Panc1 (cell line): ENCODE measurements around the gene ZNF521. TPM values are rescaled to one million over a fixed set of nuclear protein-coding genes. Genes with fewer than 3 reads are reported as not detected.

Experiments used
- ATAC-seq: fragments of 200-7000 bp; cut with Tn5 transposase; 2 replicates; pipeline ENCODE4 v1.9.1; 2020; ENCODE audit warnings: mild to moderate bottlenecking, moderate library complexity
- BruUV-seq: library from RNA; stranded (reverse); fragments of 400-500 nt; replicated peaks from 2 replicates; lab custom pipeline; 2021; lab: Mats Ljungman, UMichigan
- CTCF ChIA-PET: fragments of 300-600 bp; sonication (Branson Sonifier 250); formaldehyde crosslinking; loops from one replicate; lab custom pipeline; 2022; ENCODE audit warnings: antibody characterized with exemption; lab: Charles Lee
- POLR2A ChIA-PET: fragments of 300-600 bp; sonication (Branson Sonifier 250); formaldehyde crosslinking; loops from one replicate; lab custom pipeline; 2022; ENCODE audit warnings: antibody characterized with exemption; lab: Charles Lee
- DNase-seq: peaks from one replicate; pipeline ENCODE4 v3.0.0-alpha.2; 2010; ENCODE audit warnings: low read depth, low spot score
- H3K27ac ChIP-seq: 2 replicates; pipeline ENCODE4 v1.5.1; 2011; ENCODE audit warnings: mild to moderate bottlenecking, low read length, inconsistent platforms
- H3K27me3 ChIP-seq: fragments of 200-500 bp; sonication (Bioruptor generic); 2 replicates; pipeline ENCODE4 v1.6.0; 2014; ENCODE audit warnings: low read length, inconsistent platforms; ENCODE audit not compliant: control insufficient read depth, insufficient read depth
- H3K36me3 ChIP-seq: fragments of 200-500 bp; sonication (Bioruptor generic); 2 replicates; pipeline ENCODE4 v1.5.1; 2014; ENCODE audit warnings: inconsistent platforms, mild to moderate bottlenecking, low read length, moderate library complexity; ENCODE audit not compliant: control insufficient read depth, insufficient read depth
- H3K4me1 ChIP-seq: 2 replicates; pipeline ENCODE4 v1.5.1; 2011; ENCODE audit warnings: inconsistent platforms, mild to moderate bottlenecking, low read length, moderate library complexity; ENCODE audit not compliant: control insufficient read depth, insufficient read depth
- H3K4me3 ChIP-seq, 2 experiments: 2 replicates each; pipeline ENCODE4 v1.5.1; 2011 to 2012; ENCODE audit warnings: low read depth in 2 of 2, low read length in 2 of 2, mild to moderate bottlenecking in 2 of 2, inconsistent platforms in 1 of 2, moderate library complexity in 1 of 2
- H3K9me3 ChIP-seq: fragments of 200-500 bp; sonication (Bioruptor generic); 2 replicates; pipeline ENCODE4 v1.5.1; 2014; ENCODE audit warnings: low read depth, mild to moderate bottlenecking, inconsistent platforms, low read length, moderate library complexity; ENCODE audit not compliant: control insufficient read depth, insufficient read depth
- CTCF ChIP-seq: fragments of 450-650 bp; IDR thresholded peaks from 2 replicates; pipeline ENCODE4 v1.5.1; 2017; ENCODE audit warnings: mild to moderate bottlenecking
- POLR2AphosphoS5 ChIP-seq: IDR thresholded peaks from 2 replicates; pipeline ENCODE4 v1.6.1; 2012; ENCODE audit warnings: mild to moderate bottlenecking, low read depth, low read length, moderate library complexity
- REST ChIP-seq, 2 experiments: IDR thresholded peaks; 2 replicates each; pipeline ENCODE4 v1.6.1; 2011 to 2012; ENCODE audit warnings: low read depth in 2 of 2, control low read depth in 1 of 2, low read length in 1 of 2, mild to moderate bottlenecking in 1 of 2, moderate library complexity in 1 of 2; ENCODE audit not compliant: insufficient read depth in 1 of 2
- SIN3A ChIP-seq: IDR thresholded peaks from 2 replicates; pipeline ENCODE4 v1.6.1; 2012; ENCODE audit warnings: low read depth, mild to moderate bottlenecking, low read length, moderate library complexity, borderline replicate concordance; ENCODE audit not compliant: insufficient read depth
- TCF7L2 ChIP-seq: IDR thresholded peaks from 2 replicates; pipeline ENCODE4 v1.6.1; 2011; ENCODE audit warnings: mild to moderate bottlenecking, low read depth, low read length, inconsistent platforms
- in situ Hi-C: cut with HindIII; loops from 2 replicates; pipeline ENCODE4 v1.10.0; 2016; ENCODE audit warnings: low sequenced_read_pairs, low pct_unique_long_range_greater_than_20kb
- intact Hi-C: fragments of 100-400 bp; cut with micrococcal nuclease; formaldehyde crosslinking; loops from one replicate; pipeline ENCODE4 v1.10.0; 2022; ENCODE audit not compliant: unreplicated experiment
- total RNA-seq: library from RNA; stranded (reverse); gene quantifications from one replicate; pipeline ENCODE4 v1.2.1, GENCODE V29; 2021; ENCODE audit not compliant: unreplicated experiment

Gene ZNF521
- total RNA-seq, 1 experiment from 2014 or later, result 0.15 TPM

GRCh38 chr18:25123438-25124232 lies 228.3 kb downstream of the ZNF521 start:
- DNase-seq (no peak), ATAC-seq (no peak)
- Histone ChIP-seq H3K9me3 (no peaks in the 10 kb centered on the region), H3K4me3 (no peak overlapping the region), H3K27me3 (no peaks in the 10 kb centered on the region), H3K27ac (no peak overlapping the region), H3K36me3 (no peaks in the 10 kb centered on the region), H3K4me1 (no peaks in the 10 kb centered on the region)
- in situ Hi-C loops (no loop called here), intact Hi-C loops (no loop called here)
- TF ChIP-seq TCF7L2, result no peak
- no peak for TF ChIP-seq CTCF
- no peak for TF ChIP-seq POLR2AphosphoS5
- POLR2A ChIA-PET, result no interaction called here
- CTCF ChIA-PET, result no interaction called here
- no TSS peak for BruUV-seq

- Histone ChIP-seq H3K9me3 (no peaks in the 10 kb centered on the region), H3K27me3 (no peaks in the 10 kb centered on the region), H3K27ac (no peak overlapping the region), H3K36me3 (no peaks in the 10 kb centered on the region), H3K4me1 (no peaks in the 10 kb centered on the region), H3K4me3 (no peak overlapping the region)
- ATAC-seq, result no peak
- POLR2A ChIA-PET, result no interaction called here
- DNase-seq, result no peak
- BruUV-seq, result no TSS peak
- TF ChIP-seq SIN3A (no peak), TCF7L2 (no peak), REST (IDR thresholded peaks at IDR 0.05; ENCODE audit: insufficient read depth in 1 of 2, low read depth in 2 of 2, low read length in 1 of 2) (no peak), CTCF (no peak), POLR2AphosphoS5 (no peak)
- intact Hi-C loops (no loop called here), in situ Hi-C loops (no loop called here)
- CTCF ChIA-PET, result no interaction called here
Measured at GRCh38 chr18:25121442-25121841, 230.5 kb downstream of the ZNF521 start.
